DND-41 (cell line): Measurements from ENCODE around the gene TRAPPC2B.
A peak's percentile ranks its signal among the peaks of the same experiment; 100 is the strongest.

Experiments
- ATAC-seq: fragments of 200-7000 bp; cut with Tn5 transposase; 3 replicates; pipeline ENCODE4 v1.9.1; 2021; ENCODE audit warnings: low read depth; ENCODE audit not compliant: insufficient read depth
- DNase-seq: peaks from one replicate; pipeline ENCODE4 v3.0.0-alpha.2; 2020
- H2AFZ ChIP-seq: 2 replicates; pipeline ENCODE4 v1.6.0; 2012; ENCODE audit warnings: low read depth, low read length
- H3K27ac ChIP-seq: 2 replicates; pipeline ENCODE4 v1.5.1; 2012; ENCODE audit warnings: low read length, inconsistent platforms
- H3K27me3 ChIP-seq: fragments of 200-600 bp; sonication (generic); 2 replicates; pipeline ENCODE4 v1.6.0; 2012; ENCODE audit warnings: low read length, mild to moderate bottlenecking, inconsistent platforms; ENCODE audit not compliant: insufficient read depth, poor library complexity
- H3K36me3 ChIP-seq: 2 replicates; pipeline ENCODE4 v1.5.1; 2012; ENCODE audit warnings: low read length, inconsistent platforms; ENCODE audit not compliant: insufficient read depth
- H3K4me1 ChIP-seq: 2 replicates; pipeline ENCODE4 v1.5.1; 2012; ENCODE audit warnings: mild to moderate bottlenecking, low read length; ENCODE audit not compliant: insufficient read depth
- H3K4me2 ChIP-seq: 2 replicates; pipeline ENCODE4 v1.6.0; 2012; ENCODE audit warnings: mild to moderate bottlenecking, moderate library complexity, low read length, inconsistent platforms; ENCODE audit not compliant: insufficient read depth
- H3K4me3 ChIP-seq, 2 experiments: fragments of 200-600 bp in 1 of 2; shearing (Covaris generic) in 1 of 2; 2 replicates each; pipeline ENCODE4 v1.5.1; 2012 to 2016; ENCODE audit warnings: inconsistent platforms in 2 of 2, low read length in 2 of 2, mild to moderate bottlenecking in 2 of 2, low read depth in 1 of 2, moderate library complexity in 1 of 2
- H3K79me2 ChIP-seq: 2 replicates; pipeline ENCODE4 v1.6.0; 2012; ENCODE audit warnings: low read length, inconsistent platforms; ENCODE audit not compliant: insufficient read depth
- H3K9ac ChIP-seq: 2 replicates; pipeline ENCODE4 v1.6.0; 2012; ENCODE audit warnings: low read depth, mild to moderate bottlenecking, inconsistent platforms, low read length, moderate library complexity
- H3K9me3 ChIP-seq: 2 replicates; pipeline ENCODE4 v1.5.1; 2012; ENCODE audit warnings: low read length, moderate library complexity, mild to moderate bottlenecking, inconsistent platforms; ENCODE audit not compliant: insufficient read depth, severe bottlenecking
- H4K20me1 ChIP-seq: 2 replicates; pipeline ENCODE4 v1.6.0; 2012; ENCODE audit warnings: low read length; ENCODE audit not compliant: insufficient read depth
- CTCF ChIP-seq: IDR thresholded peaks from 2 replicates; pipeline ENCODE4 v1.5.1; 2012; ENCODE audit warnings: borderline replicate concordance, low read length, moderate library complexity, mild to moderate bottlenecking; ENCODE audit not compliant: poor library complexity, severe bottlenecking; ENCODE audit errors: extremely low read depth
- EZH2 ChIP-seq: IDR thresholded peaks from 3 replicates; pipeline ENCODE4 v1.6.1; 2012; ENCODE audit warnings: borderline replicate concordance, low read depth, mild to moderate bottlenecking, moderate library complexity, low read length, inconsistent platforms; ENCODE audit not compliant: severe bottlenecking

Gene TRAPPC2B

DNA sequence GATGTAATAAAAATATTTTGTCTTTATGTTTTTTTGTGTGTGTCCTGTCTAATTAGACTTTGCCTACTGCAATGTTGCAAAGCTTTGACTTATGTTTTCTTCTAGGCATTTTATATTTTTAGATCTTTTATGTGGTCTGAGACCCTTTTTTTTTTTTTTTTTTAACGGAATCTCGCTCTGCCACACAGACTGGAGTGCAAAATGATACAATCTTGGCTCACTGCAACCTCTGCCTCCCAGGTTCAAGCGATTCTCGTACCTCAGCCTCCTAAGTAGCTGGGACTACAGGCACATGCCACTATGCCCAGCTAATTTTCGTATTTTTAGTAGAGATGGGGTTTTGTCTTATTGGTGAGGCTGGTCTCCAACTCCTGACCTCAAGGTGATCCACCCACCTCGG is 20.8 kb upstream of the TRAPPC2B start:
- Histone ChIP-seq H3K27me3 (no peaks in the 10 kb centered on the region), H3K9ac (no peak overlapping the region), H3K4me3 (no peak overlapping the region), H3K4me2 (no peak overlapping the region), H3K9me3 (no peaks in the 10 kb centered on the region), H3K79me2 (no peaks in the 10 kb centered on the region), H4K20me1 (no peaks in the 10 kb centered on the region), H3K27ac (no peak overlapping the region), H3K36me3 (no peaks in the 10 kb centered on the region), H2AFZ (no peak overlapping the region), H3K4me1 (no peaks in the 10 kb centered on the region)
- DNase-seq (no peak), ATAC-seq (no peak)
- TF ChIP-seq CTCF (no peak), EZH2 (no peak)

DNA sequence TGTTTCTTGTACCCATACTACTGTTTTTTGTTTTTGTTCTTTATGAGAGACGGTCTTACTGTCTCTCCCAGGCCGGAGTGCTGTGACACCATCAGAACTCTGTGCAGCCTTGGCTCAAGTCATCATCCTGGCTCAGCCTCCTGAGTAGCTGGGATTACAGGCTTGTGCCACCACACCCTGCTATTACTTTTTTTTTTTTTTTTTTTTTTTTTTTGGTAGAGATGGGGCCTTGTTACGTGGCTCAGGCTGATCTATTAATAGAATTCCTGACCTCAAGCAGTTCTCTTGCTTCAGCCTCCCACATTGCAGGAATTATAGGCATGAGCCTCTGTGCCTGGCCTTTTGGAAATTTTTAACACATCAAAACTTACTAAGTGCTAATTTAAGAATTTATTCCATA is 15.2 kb upstream of the TRAPPC2B start:
- Histone ChIP-seq H3K4me2 (no peak overlapping the region), H3K9me3 (no peaks in the 10 kb centered on the region), H3K27ac (no peak overlapping the region), H4K20me1 (peaks cover 6% of the 10 kb centered on the region), H2AFZ (no peak overlapping the region), H3K27me3 (no peaks in the 10 kb centered on the region), H3K4me1 (peaks cover 25% of the 10 kb centered on the region), H3K4me3 (no peak overlapping the region), H3K36me3 (peaks cover 9% of the 10 kb centered on the region), H3K79me2 (peaks cover 21% of the 10 kb centered on the region), H3K9ac (no peak overlapping the region)
- TF ChIP-seq EZH2 (no peak), CTCF (no peak)
- DNase-seq (no peak), ATAC-seq (no peak)

DNA sequence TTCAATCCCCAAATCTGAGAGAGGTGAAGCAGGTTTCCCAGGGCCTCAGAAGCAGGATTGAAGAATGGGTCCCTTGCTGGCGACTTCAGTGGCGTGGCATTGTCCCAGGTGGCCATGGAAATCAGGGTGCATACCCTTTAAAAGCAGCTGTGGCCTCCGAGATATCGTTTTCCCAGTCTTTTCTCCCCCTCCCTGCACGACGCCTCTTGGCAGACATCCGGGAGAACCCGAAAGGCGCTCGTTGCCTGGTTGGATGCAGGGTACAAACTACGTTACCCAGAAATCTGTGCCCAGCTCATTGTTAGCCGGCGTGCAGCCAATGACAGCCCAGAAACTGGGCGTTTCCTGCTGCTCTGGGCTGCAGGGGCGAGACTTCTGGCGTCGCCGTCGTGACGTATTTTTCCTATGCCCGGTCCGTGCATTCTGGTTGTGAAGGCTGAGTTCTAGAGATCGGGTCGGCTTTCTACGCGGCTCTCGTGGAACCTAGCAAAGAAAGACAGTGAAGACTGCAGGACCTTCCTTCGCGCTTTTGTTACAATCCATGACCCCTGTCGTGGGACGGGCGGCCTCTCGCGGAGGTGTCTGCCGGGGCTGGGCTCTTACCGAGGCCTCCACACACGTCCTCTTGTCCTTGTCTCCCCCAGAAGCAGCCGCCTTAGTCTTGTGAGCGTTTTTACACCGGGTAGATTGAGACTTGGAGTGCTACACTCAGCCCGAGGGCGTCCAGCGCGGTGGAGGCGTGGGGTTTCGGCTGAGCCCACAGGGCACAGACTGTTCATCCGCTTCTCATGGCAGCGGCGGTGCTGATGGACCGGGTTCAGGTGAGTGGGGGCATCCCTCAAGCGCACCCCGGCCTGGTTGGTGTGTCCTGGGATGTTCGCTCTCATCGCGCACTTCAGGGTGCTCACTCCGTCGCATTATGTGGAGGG is 12.2 kb upstream of the TRAPPC2B start, which contains the start of gene ZNF304:
Gene ZNF304 (plus strand): TSS at position 395 of the 929 bp plus-strand sequence. CDS start 394 bp downstream, at position 789.
- peak within 1 kb of the TSS; percentile 79 for H3K27ac ChIP-seq
- H3K9ac ChIP-seq: peak within 1 kb of the TSS; percentile 76
- peaks cover 31% of the 10 kb centered on the region for H3K4me1 ChIP-seq
- H3K9me3 ChIP-seq: no peaks in the 10 kb centered on the region
- no peaks in the 10 kb centered on the region for H3K27me3 ChIP-seq
- ATAC-seq (peak; percentile 100), DNase-seq (peak; percentile 93)
- peaks cover 38% of the 10 kb centered on the region for H3K36me3 ChIP-seq
- peaks cover 40% of the 10 kb centered on the region for H3K79me2 ChIP-seq
- peak within 1 kb of the TSS; percentile 81 to 82 for H3K4me3 ChIP-seq
- TF ChIP-seq CTCF (no peak), EZH2 (no peak)
- peak within 1 kb of the TSS; percentile 84 for H2AFZ ChIP-seq
- H3K4me2 ChIP-seq: peak within 1 kb of the TSS; percentile 94
- H4K20me1 ChIP-seq: peaks cover 10% of the 10 kb centered on the region
